BLaER1 treated with 17β-estradiol and CSF1 and Interleukin-3, amounts not matched to agents 10 nM and 100 nM (cell line): Measurements from ENCODE around the gene CDK17.

ENCODE experiments used
- H3K27ac ChIP-seq, 11 experiments: shearing (Covaris generic); formaldehyde crosslinking; 2 replicates each; pipeline ENCODE4 v1.8.1; 2022
- H3K27me3 ChIP-seq, 11 experiments: shearing (Covaris generic); formaldehyde crosslinking; 2 replicates each; pipeline ENCODE4 v1.8.1; 2022
- H3K36me3 ChIP-seq, 11 experiments: shearing (Covaris generic); formaldehyde crosslinking; 2 replicates each; pipeline ENCODE4 v1.8.1; 2022
- H3K4me1 ChIP-seq, 10 experiments: shearing (Covaris generic); formaldehyde crosslinking; 2 replicates each; pipeline ENCODE4 v1.8.1; 2022
- H3K4me2 ChIP-seq, 11 experiments: shearing (Covaris generic); formaldehyde crosslinking; 2 replicates each; pipeline ENCODE4 v1.8.1; 2022
- H3K4me3 ChIP-seq, 10 experiments: shearing (Covaris generic); formaldehyde crosslinking; 2 replicates each; pipeline ENCODE4 v1.8.1; 2022
- H3K9ac ChIP-seq, 11 experiments: shearing (Covaris generic); formaldehyde crosslinking; 2 replicates each; pipeline ENCODE4 v1.8.1; 2022
- H3K9me3 ChIP-seq, 11 experiments: shearing (Covaris generic); formaldehyde crosslinking; replicated peaks in 1 of 11; 2 replicates each; pipeline ENCODE4 v1.8.1; 2022
- H4K20me1 ChIP-seq, 11 experiments: shearing (Covaris generic); formaldehyde crosslinking; 2 replicates each; pipeline ENCODE4 v1.8.1; 2022
- Cebpa-rat ChIP-seq, 11 experiments: shearing (Covaris generic); IDR thresholded peaks; 2 replicates each; pipeline ENCODE4 v1.8.1; 2022

CDK17 gene

DNA sequence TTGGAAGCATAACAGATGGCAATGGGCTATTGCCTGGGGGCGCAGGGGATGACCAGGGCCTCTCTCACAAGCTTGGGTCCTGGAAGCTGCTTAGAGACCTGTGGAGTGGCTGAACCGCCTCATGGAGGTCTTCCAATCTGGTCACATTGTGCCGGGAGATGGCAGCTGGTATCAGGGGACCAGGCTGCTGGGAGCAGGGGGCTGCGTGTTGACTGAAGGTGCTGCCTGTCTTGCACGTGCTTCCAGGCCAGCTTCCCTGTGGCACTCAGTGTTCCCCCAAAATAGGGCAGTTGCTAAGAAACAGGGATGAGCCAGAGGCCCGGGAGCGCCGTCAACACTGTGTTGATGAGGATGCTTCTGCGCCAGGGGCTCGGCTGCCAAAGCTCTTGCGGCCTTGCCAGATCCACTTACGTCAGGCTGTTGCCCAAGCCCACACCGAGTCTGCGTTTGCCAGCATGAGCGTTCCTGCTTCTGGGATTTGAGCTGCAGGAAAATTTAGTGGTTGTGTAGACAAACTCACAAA lies 166.2 kb downstream of the CDK17 start:
- Histone ChIP-seq H3K4me2 (peak overlapping the region in 3 of 11 experiments; percentile 12 to 96 (median 91); a peak in 3 of 22 replicates), H3K27ac (no peak overlapping the region), H3K36me3 (peaks cover 41 to 89% (median 80%) of the 10 kb centered on the region in 11 experiments)

DNA sequence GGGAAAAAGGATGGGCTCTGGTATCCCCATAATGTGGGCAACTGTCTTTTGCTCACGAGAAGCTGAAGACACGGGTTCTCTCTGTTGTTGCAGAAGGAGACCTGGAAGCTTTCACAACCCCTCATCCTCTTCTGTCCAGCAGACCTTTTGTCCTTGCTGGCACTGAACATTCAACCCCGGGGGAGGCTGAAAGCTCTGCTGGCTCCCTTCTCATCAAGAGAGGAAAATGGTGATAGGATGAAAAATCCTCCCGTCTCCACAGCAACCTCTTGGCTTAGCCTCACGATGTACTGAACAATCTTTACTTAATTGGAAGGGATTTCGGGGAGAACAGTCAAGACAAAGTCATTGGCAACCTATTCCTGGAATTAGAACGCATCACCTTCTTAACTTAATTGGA lies 167.1 kb downstream of the CDK17 start:
- H3K4me2 ChIP-seq, result no peak overlapping the region
- TF ChIP-seq Cebpa-rat (IDR thresholded peaks at IDR 0.05), result no peak
- no peaks in the 10 kb centered on the region for H3K27me3 ChIP-seq
- H3K27ac ChIP-seq, result no peak overlapping the region
- peaks cover 49 to 90% (median 80%) of the 10 kb centered on the region in 11 experiments for H3K36me3 ChIP-seq
- H3K4me1 ChIP-seq, result peaks cover 30 to 48% (median 45%) of the 10 kb centered on the region in 10 experiments
- peaks cover 69 to 100% (median 100%) of the 10 kb centered on the region in 11 experiments; a peak in 21 of 22 replicates for H4K20me1 ChIP-seq
- no peak overlapping the region for H3K9ac ChIP-seq
- H3K9me3 ChIP-seq, result no peaks in the 10 kb centered on the region
- no peak overlapping the region for H3K4me3 ChIP-seq

More for the DNA sequence above, 166.2 kb downstream of the CDK17 start:
- H3K9me3 ChIP-seq, result no peaks in the 10 kb centered on the region
- no peak overlapping the region for H3K4me3 ChIP-seq
- peaks cover 31 to 55% (median 51%) of the 10 kb centered on the region in 10 experiments for H3K4me1 ChIP-seq
- no peaks in the 10 kb centered on the region for H3K27me3 ChIP-seq
- no peak overlapping the region for H3K9ac ChIP-seq
- H4K20me1 ChIP-seq, result peaks cover 72 to 100% (median 100%) of the 10 kb centered on the region in 11 experiments; a peak in 21 of 22 replicates
- no peak for TF ChIP-seq Cebpa-rat (IDR thresholded peaks at IDR 0.05)

DNA sequence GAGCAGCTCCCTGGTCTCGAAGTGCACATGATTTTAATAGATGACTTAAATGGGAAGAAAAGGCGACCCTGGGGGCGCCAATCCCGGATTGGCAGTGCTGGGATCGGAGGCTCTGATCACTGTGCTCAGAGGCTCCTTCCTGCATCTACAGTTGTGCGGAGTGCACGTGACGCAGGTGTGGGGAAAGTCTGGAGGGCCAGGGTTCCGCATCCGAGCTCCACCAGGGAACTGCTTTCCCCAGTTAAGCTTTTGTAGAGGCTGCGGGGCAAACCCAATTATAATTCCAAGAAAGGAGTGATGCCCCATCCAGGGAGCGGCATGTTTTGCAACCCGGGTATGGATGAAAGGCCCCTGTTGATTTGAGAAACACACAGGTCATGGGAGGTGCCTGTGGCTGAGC lies 169.6 kb downstream of the CDK17 start:
- Histone ChIP-seq H3K36me3 (peaks cover 71 to 100% (median 94%) of the 10 kb centered on the region in 11 experiments), H4K20me1 (peaks cover 54 to 100% (median 100%) of the 10 kb centered on the region in 11 experiments; a peak in 21 of 22 replicates)

DNA sequence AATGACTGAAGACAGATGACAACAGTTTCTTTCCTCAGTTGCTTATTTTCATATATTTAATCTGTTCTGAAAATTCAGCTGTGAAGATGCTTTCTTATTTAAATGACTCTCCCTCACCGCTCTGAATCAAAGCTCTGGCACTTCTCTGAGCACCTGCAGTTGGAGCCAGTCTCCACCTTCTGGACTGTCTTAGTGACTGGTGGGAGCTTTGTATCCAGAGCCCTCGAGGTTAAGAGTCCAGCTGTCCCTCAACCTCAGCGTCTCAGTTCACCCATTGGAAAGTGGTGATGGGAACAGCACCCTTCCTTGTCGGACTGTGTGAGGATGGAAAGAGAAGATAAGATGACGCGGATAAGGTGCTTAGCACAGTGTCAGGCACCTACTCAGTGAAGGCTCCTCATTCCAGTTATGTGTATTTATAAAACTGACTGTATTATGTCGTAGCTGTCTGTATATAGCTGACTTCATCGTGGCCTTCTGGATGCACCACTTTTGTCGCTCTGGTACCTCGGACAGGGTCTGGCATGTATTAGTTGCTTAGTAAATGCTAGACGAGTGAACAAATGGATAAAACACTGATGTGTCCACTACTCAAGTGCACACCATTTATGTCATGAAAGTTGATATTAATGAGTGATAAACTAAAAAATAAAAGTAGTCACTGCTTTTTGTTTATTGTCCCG lies 171.5 kb downstream of the CDK17 start:
- H3K9ac ChIP-seq, result no peak overlapping the region
- no peak overlapping the region for H3K4me3 ChIP-seq
- H3K27ac ChIP-seq, result no peak overlapping the region
- H3K27me3 ChIP-seq, result no peaks in the 10 kb centered on the region
- peaks cover 79 to 100% (median 98%) of the 10 kb centered on the region in 11 experiments for H3K36me3 ChIP-seq
- H3K4me2 ChIP-seq, result no peak overlapping the region
- H3K9me3 ChIP-seq, result no peaks in the 10 kb centered on the region
- H4K20me1 ChIP-seq, result peaks cover 44 to 100% (median 99%) of the 10 kb centered on the region in 11 experiments; a peak in 21 of 22 replicates
- no peak for TF ChIP-seq Cebpa-rat (IDR thresholded peaks at IDR 0.05)
- peaks cover 5 to 21% (median 10%) of the 10 kb centered on the region in 10 experiments for H3K4me1 ChIP-seq

More for the DNA sequence above, 169.6 kb downstream of the CDK17 start:
- no peak overlapping the region for H3K4me3 ChIP-seq
- H3K9me3 ChIP-seq, result no peaks in the 10 kb centered on the region
- no peak overlapping the region for H3K27ac ChIP-seq
- TF ChIP-seq Cebpa-rat (IDR thresholded peaks at IDR 0.05), result no peak
- H3K9ac ChIP-seq, result no peak overlapping the region
- no peaks in the 10 kb centered on the region for H3K27me3 ChIP-seq
- H3K4me2 ChIP-seq, result no peak overlapping the region
- peaks cover 5 to 23% (median 19%) of the 10 kb centered on the region in 10 experiments for H3K4me1 ChIP-seq
